Heart left ventricle (tissue), 16 donors: ENCODE data around the gene SIRPD. TPM values are rescaled to one million over a fixed set of nuclear protein-coding genes. Genes with fewer than 3 reads are reported as not detected.
A peak's percentile ranks its signal among the peaks of the same experiment; 100 is the strongest.

Experiments used
- ATAC-seq, 4 donors: fragments of 200-7000 bp; cut with Tn5 transposase; one replicate each; pipeline ENCODE4 v1.9.1; 2020 to 2022; ENCODE audit warnings: moderate library complexity in 4 of 4, mild to moderate bottlenecking in 3 of 4, moderate number of reproducible peaks in 1 of 4
- DNase-seq, 5 donors: peaks; one replicate each; pipeline ENCODE4 v3.0.0-alpha.2; 2020
- H3K27ac ChIP-seq, 12 donors: fragments of 200-600 bp; sonication (generic) in 4 of 12; one replicate each; pipeline versions ENCODE4 v1.5.0 to v1.8.0; 2016 to 2022; ENCODE audit warnings: mild to moderate bottlenecking in 2 of 12
- H3K27me3 ChIP-seq, 9 donors: fragments of 200-600 bp; sonication (generic) in 2 of 9; one replicate each; pipeline versions ENCODE4 v1.5.1 to v1.8.0; 2016 to 2022; ENCODE audit warnings: mild to moderate bottlenecking in 3 of 9
- H3K36me3 ChIP-seq, 9 donors: fragments of 200-600 bp; sonication (generic) in 2 of 9; one replicate each; pipeline versions ENCODE4 v1.5.0 to v1.8.0; 2018 to 2022; ENCODE audit warnings: mild to moderate bottlenecking in 2 of 9
- H3K4me1 ChIP-seq, 12 donors: fragments of 200-600 bp; sonication (generic) in 4 of 12; one replicate each; pipeline versions ENCODE4 v1.5.0 to v1.8.0; 2016 to 2022; ENCODE audit warnings: mild to moderate bottlenecking in 3 of 12
- H3K4me3 ChIP-seq, 12 donors: fragments of 200-600 bp; sonication (generic) in 4 of 12; one replicate each; pipeline versions ENCODE4 v1.5.0 to v1.8.0; 2017 to 2022; ENCODE audit warnings: mild to moderate bottlenecking in 9 of 12, moderate library complexity in 4 of 12
- H3K9me3 ChIP-seq, 12 donors: fragments of 200-600 bp; sonication (generic) in 4 of 12; one replicate each; pipeline versions ENCODE4 v1.5.0 to v1.8.0; 2016 to 2022; ENCODE audit warnings: mild to moderate bottlenecking in 1 of 12
- CTCF ChIP-seq, 12 donors: fragments of 200-600 bp; sonication (generic) in 4 of 12; IDR thresholded peaks; one replicate each; pipeline versions ENCODE4 v1.5.0 to v1.8.0; 2018 to 2022; ENCODE audit warnings: antibody characterized with exemption in 12 of 12, mild to moderate bottlenecking in 5 of 12
- POLR2A ChIP-seq, 2 donors: fragments of 450-650 bp; IDR thresholded peaks; one replicate each; pipeline ENCODE4 v1.6.1; 2017; ENCODE audit warnings: antibody characterized with exemption in 2 of 2, mild to moderate bottlenecking in 2 of 2, moderate library complexity in 2 of 2
- WGBS, 4 donors: extraction: QIAGEN DNeasy Blood & Tissue Kit in 2 of 4; methylation state at CpG; one replicate each; pipeline versions ENCODE4 v1.1.5 to v1.1.7; 2013 to 2018; 5-methylcytosine and 5-hydroxymethylcytosine counted together
- intact Hi-C, 10 donors: fragments of 100-400 bp; cut with DNase I; formaldehyde crosslinking; loops; one replicate each; pipeline versions ENCODE4 v1.11.1 to v1.14.2; 2022
- polyA plus RNA-seq, 2 donors: library from polyadenylated mRNA; stranded (reverse); fragments of 200-250 nt; gene quantifications; one replicate each; pipeline ENCODE4 v1.2.3, GENCODE V29; 2013
- total RNA-seq, 9 donors: library from RNA; depleted of rRNA in 2 of 9; stranded (reverse); fragments of >200 nt in 2 of 9; fragmentation: NEBNext Ultra II Directional in 3 of 9; extraction: Animal tissue kit (Norgen Biotek cat#: 25700) in 3 of 9; gene quantifications; one replicate each; pipeline versions ENCODE4 v1.1.0 to v1.2.4, GENCODE V29; 2016 to 2023
- donor health status: ischemic (EF 13 %, LVEDD 7.1; RV severe dilation, severe dysfunction).
- donor health status: healthy with polysubstance abuse.
- donor health status: DM: no; HTN: yes; CAD: no.
- donor health status: DM: no; HTN: no; CAD: no.
- donor health status: ischemic (EF 25% LVEDD 6.9; RV normal size, moderate dysfunction).
- donor health status: ischemic (EF 25% LVEDD 5.7; RV mildly dilated, moderate dysfunction).
- donor health status: healthy.
- donor health status: DM: yes; HTN: yes; CAD: no.
- donor health status: ischemic (EF 35%, LVEDD 5.7; RV mildly dilated, moderate dysfunction).
- donor health status: nonischemic (EF 11% LVEDD 7.7; RV severe dilation, severe dysfunction).
- donor health status: DM: yes; HTN: yes; CAD: no.
- donor health status: PGD.
- donor health status: ischemic (EF 29% LVEDD 5.4; RV normal size, mild dysfunction).
- donor health status: nonischemic (EF 23%, LVEDD 6.1; RV moderate dilation, normal function).

The SIRPD gene
- total and polyA plus RNA-seq, 11 donors: 1.1 TPM; not detected in 10

- DNase-seq (no peak), ATAC-seq (no peak)
- intact Hi-C loops: no loop called here
- H3K4me1 ChIP-seq: peaks cover 0 to 27% (median 0%) of the 10 kb centered on the region in 12 donors
- peaks cover 0 to 3% (median 0%) of the 10 kb centered on the region in 12 donors for H3K9me3 ChIP-seq
- 84 to 95% (median 91%) methylated on average over 2 to 3 of the region's 3 CpGs for WGBS, 4 donors
- H3K27ac ChIP-seq: no peak overlapping the region
- TF ChIP-seq POLR2A (IDR thresholded peaks at IDR 0.05) (no peak), CTCF (IDR thresholded peaks at IDR 0.05) (no peak)
- no peak overlapping the region for H3K4me3 ChIP-seq
- H3K36me3 ChIP-seq: no peaks in the 10 kb centered on the region
- peaks cover 0 to 4% (median 0%) of the 10 kb centered on the region in 9 donors for H3K27me3 ChIP-seq
Observed at GRCh38 chr20:1496930-1497329, 60.6 kb downstream of the SIRPD start.

GRCh38 chr20:1494436-1494835 lies 63.1 kb downstream of the SIRPD start:
- 49 to 56% (median 51%) methylated on average over 3 of the region's 3 CpGs for WGBS, 4 donors
- Histone ChIP-seq H3K9me3 (no peaks in the 10 kb centered on the region), H3K27ac (peak overlapping the region in 1 of 12 donors; percentile 95), H3K36me3 (no peaks in the 10 kb centered on the region), H3K4me3 (no peak overlapping the region), H3K27me3 (peaks cover 0 to 3% (median 0%) of the 10 kb centered on the region in 9 donors), H3K4me1 (peaks cover 0 to 32% (median 0%) of the 10 kb centered on the region in 12 donors)
- intact Hi-C loops: no loop called here
- DNase-seq (no peak), ATAC-seq (no peak)
- TF ChIP-seq POLR2A (IDR thresholded peaks at IDR 0.05) (no peak), CTCF (IDR thresholded peaks at IDR 0.05) (no peak)

GRCh38 chr20:1493536-1493935 lies 64.0 kb downstream of the SIRPD start:
- no peak for DNase-seq
- TF ChIP-seq CTCF (IDR thresholded peaks at IDR 0.05): no peak
- TF ChIP-seq POLR2A (IDR thresholded peaks at IDR 0.05): no peak
- intact Hi-C loops: no loop called here
- Histone ChIP-seq H3K36me3 (no peaks in the 10 kb centered on the region), H3K27me3 (no peaks in the 10 kb centered on the region), H3K9me3 (peaks cover 0 to 2% (median 0%) of the 10 kb centered on the region in 12 donors), H3K4me1 (peaks cover 0 to 32% (median 0%) of the 10 kb centered on the region in 12 donors), H3K27ac (peak overlapping the region in 1 of 12 donors; percentile 95), H3K4me3 (no peak overlapping the region)
- no peak for ATAC-seq
- WGBS, 4 donors: 60 to 86% (median 74%) methylated on average over 1 of the region's 1 CpG

- 57 to 71% (median 65%) methylated on average over 2 of the region's 2 CpGs for WGBS, 4 donors
- peak overlapping the region in 1 of 12 donors; percentile 60 for H3K4me3 ChIP-seq
- H3K9me3 ChIP-seq: peaks cover 0 to 2% (median 0%) of the 10 kb centered on the region in 12 donors
- no peaks in the 10 kb centered on the region for H3K27me3 ChIP-seq
- peak overlapping the region in 8 of 12 donors; percentile 4 to 95 (median 42) for H3K27ac ChIP-seq
- TF ChIP-seq POLR2A (IDR thresholded peaks at IDR 0.05) (no peak), CTCF (IDR thresholded peaks at IDR 0.05) (no peak)
- no peaks in the 10 kb centered on the region for H3K36me3 ChIP-seq
- peaks cover 0 to 40% (median 0%) of the 10 kb centered on the region in 12 donors for H3K4me1 ChIP-seq
- DNase-seq (no peak), ATAC-seq (peak in 3 of 4 donors; percentile 23 to 51 (median 41))
- intact Hi-C loops: no loop called here
Observed at GRCh38 chr20:1491860-1492642, 65.5 kb downstream of the SIRPD start.
